Measurements from ENCODE around the gene CRACR2B.

CRACR2B gene

DNA sequence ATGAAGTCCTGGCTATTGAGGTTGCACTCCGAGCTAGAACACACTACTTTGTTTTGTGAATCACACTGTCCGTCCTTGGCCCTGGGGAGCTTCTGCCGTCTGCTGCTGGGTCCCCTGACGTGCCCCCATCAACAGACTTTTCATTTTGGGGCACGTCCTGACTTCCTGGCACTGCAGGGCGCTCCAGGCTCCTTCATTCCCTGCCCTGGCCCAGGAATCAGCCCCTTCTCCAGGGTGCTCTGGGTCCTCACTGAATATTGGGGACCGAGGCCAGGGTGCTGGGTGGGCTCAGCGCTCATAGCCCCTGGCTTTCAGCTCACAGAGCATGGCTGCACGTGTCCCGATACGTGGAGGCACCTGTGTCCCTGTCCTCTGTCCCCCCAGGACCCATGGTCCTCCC is 37.2 kb downstream of the CRACR2B start:
- DNase-seq, result no peak
- H3F3A ChIP-seq (ENCODE audit: insufficient read depth, low read length), result no peaks in the 10 kb centered on the region
- no peak overlapping the region for H2AFZ ChIP-seq (ENCODE audit: low read length)
- H3K27ac ChIP-seq (ENCODE audit: low read length), result no peak overlapping the region
- no peaks in the 10 kb centered on the region for H3K9me2 ChIP-seq (replicated peaks; ENCODE audit: insufficient read depth, low read length)
- H4K20me1 ChIP-seq (ENCODE audit: insufficient read depth, low read length), result no peaks in the 10 kb centered on the region
- H3K36me3 ChIP-seq (replicated peaks; ENCODE audit: insufficient read depth, low read length), result no peaks in the 10 kb centered on the region
- no peak overlapping the region for H3K4me3 ChIP-seq (ENCODE audit: low read length)
- no peak overlapping the region for H3K4me2 ChIP-seq (ENCODE audit: low read depth, low read length)
- peaks cover 36% of the 10 kb centered on the region for H3K27me3 ChIP-seq (replicated peaks; ENCODE audit: insufficient read depth, low read length)
- no peaks in the 10 kb centered on the region for H3K79me2 ChIP-seq (ENCODE audit: low read length)
- no peak overlapping the region for H3K9ac ChIP-seq (ENCODE audit: low read length)
- TF ChIP-seq EZH2 (optimal IDR thresholded peaks at IDR 0.05; ENCODE audit: low read depth, low read length), result no peak
- no peak for TF ChIP-seq EZH2phosphoT487 (IDR thresholded peaks at IDR 0.05; ENCODE audit: low read length)
- TF ChIP-seq, protein P1, sequence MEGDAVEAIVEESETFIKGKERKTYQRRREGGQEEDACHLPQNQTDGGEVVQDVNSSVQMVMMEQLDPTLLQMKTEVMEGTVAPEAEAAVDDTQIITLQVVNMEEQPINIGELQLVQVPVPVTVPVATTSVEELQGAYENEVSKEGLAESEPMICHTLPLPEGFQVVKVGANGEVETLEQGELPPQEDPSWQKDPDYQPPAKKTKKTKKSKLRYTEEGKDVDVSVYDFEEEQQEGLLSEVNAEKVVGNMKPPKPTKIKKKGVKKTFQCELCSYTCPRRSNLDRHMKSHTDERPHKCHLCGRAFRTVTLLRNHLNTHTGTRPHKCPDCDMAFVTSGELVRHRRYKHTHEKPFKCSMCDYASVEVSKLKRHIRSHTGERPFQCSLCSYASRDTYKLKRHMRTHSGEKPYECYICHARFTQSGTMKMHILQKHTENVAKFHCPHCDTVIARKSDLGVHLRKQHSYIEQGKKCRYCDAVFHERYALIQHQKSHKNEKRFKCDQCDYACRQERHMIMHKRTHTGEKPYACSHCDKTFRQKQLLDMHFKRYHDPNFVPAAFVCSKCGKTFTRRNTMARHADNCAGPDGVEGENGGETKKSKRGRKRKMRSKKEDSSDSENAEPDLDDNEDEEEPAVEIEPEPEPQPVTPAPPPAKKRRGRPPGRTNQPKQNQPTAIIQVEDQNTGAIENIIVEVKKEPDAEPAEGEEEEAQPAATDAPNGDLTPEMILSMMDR (IDR thresholded peaks at IDR 0.05; ENCODE audit: low read length), result no peak
- no peaks in the 10 kb centered on the region for H3K4me1 ChIP-seq (ENCODE audit: low read length)
- no peaks in the 10 kb centered on the region for H3K9me3 ChIP-seq (replicated peaks; ENCODE audit: insufficient read depth, low read length)

DNA sequence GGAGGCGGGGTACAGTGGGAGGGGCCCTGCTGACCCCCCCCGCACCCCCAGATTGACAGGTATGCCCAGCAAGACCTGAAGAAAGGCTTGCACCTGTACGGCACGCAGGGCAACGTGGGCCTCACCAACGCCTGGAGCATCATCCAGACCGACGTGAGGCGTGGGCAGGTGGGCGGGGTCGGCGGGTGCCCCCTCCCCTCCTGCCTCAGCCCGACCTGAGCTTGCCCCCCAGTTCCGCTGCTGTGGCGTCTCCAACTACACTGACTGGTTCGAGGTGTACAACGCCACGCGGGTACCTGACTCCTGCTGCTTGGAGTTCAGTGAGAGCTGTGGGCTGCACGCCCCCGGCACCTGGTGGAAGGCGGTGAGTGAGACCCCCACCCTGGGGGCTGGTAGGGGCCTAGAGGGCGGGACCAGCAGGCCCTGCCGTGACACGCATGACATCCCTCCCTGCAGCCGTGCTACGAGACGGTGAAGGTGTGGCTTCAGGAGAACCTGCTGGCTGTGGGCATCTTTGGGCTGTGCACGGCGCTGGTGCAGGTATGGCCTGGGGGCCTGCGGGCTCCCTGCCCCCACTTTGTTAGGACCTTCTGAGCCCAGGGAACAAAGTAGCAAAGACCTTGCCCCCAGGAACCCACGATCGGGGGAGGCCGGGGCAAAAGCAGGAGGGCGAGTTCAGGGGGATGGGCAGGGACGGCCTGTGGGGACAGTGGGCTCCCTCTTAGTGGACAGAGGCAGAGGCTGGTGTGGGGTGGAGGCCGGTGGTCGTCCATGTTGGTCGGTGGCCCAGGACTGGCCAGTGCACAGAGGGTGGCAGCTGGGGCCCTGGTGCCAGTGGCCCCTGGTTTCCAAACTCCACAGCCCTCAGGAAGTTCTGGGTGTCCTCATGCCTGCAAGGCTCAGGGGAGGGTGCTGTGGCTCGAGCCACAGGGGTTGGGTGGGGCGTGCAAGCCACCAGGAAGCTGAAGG is 38.0 kb downstream of the CRACR2B start:
- Histone ChIP-seq H3K27ac (ENCODE audit: low read length) (no peak overlapping the region), H3K9me2 (replicated peaks; ENCODE audit: insufficient read depth, low read length) (no peaks in the 10 kb centered on the region), H3K4me1 (ENCODE audit: low read length) (no peaks in the 10 kb centered on the region), H3K4me2 (ENCODE audit: low read depth, low read length) (no peak overlapping the region), H3K36me3 (replicated peaks; ENCODE audit: insufficient read depth, low read length) (no peaks in the 10 kb centered on the region), H3K79me2 (ENCODE audit: low read length) (no peaks in the 10 kb centered on the region), H3K4me3 (ENCODE audit: low read length) (no peak overlapping the region), H3K9ac (ENCODE audit: low read length) (no peak overlapping the region), H3K9me3 (replicated peaks; ENCODE audit: insufficient read depth, low read length) (no peaks in the 10 kb centered on the region), H2AFZ (ENCODE audit: low read length) (no peak overlapping the region), H3K27me3 (replicated peaks; ENCODE audit: insufficient read depth, low read length) (peaks cover 27% of the 10 kb centered on the region), H4K20me1 (ENCODE audit: insufficient read depth, low read length) (no peaks in the 10 kb centered on the region), H3F3A (ENCODE audit: insufficient read depth, low read length) (no peaks in the 10 kb centered on the region)
- TF ChIP-seq, protein P1 (IDR thresholded peaks at IDR 0.05; ENCODE audit: low read length), result no peak
- no peak for TF ChIP-seq EZH2 (optimal IDR thresholded peaks at IDR 0.05; ENCODE audit: low read depth, low read length)
- TF ChIP-seq EZH2phosphoT487 (IDR thresholded peaks at IDR 0.05; ENCODE audit: low read length), result no peak
- DNase-seq, result no peak

DNA sequence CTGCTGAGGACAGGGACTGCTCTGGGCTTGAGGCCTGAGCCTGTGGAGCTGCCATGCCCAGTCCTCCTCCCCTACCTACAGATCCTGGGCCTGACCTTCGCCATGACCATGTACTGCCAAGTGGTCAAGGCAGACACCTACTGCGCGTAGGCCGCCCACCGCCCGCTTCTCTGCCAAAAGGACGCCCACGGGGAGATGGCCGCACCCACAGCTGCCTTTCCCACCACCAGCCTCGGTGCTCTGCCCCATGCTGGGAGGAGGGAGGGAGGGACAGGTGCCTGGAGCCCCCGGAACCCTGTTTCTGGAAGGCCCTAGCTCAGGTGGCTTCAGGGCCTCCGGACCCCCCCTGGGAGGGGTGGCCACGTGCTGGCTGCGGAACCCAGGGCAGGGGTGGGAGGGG is 38.8 kb downstream of the CRACR2B start:
- H3K4me1 ChIP-seq (ENCODE audit: low read length), result no peaks in the 10 kb centered on the region
- no peak overlapping the region for H3K4me2 ChIP-seq (ENCODE audit: low read depth, low read length)
- no peaks in the 10 kb centered on the region for H3K79me2 ChIP-seq (ENCODE audit: low read length)

More for the DNA sequence above, 38.8 kb downstream of the CRACR2B start:
- no peaks in the 10 kb centered on the region for H3K36me3 ChIP-seq (replicated peaks; ENCODE audit: insufficient read depth, low read length)
- H3K27ac ChIP-seq (ENCODE audit: low read length), result no peak overlapping the region
- peaks cover 22% of the 10 kb centered on the region for H3K27me3 ChIP-seq (replicated peaks; ENCODE audit: insufficient read depth, low read length)
- H3K9me3 ChIP-seq (replicated peaks; ENCODE audit: insufficient read depth, low read length), result no peaks in the 10 kb centered on the region
- no peak overlapping the region for H2AFZ ChIP-seq (ENCODE audit: low read length)
- no peak overlapping the region for H3K9ac ChIP-seq (ENCODE audit: low read length)
- H3F3A ChIP-seq (ENCODE audit: insufficient read depth, low read length), result no peaks in the 10 kb centered on the region
- no peak for DNase-seq
- no peaks in the 10 kb centered on the region for H3K9me2 ChIP-seq (replicated peaks; ENCODE audit: insufficient read depth, low read length)
- no peak overlapping the region for H3K4me3 ChIP-seq (ENCODE audit: low read length)
- TF ChIP-seq EZH2 (optimal IDR thresholded peaks at IDR 0.05; ENCODE audit: low read depth, low read length) (no peak), EZH2phosphoT487 (IDR thresholded peaks at IDR 0.05; ENCODE audit: low read length) (no peak)
- TF ChIP-seq, protein P1 (IDR thresholded peaks at IDR 0.05; ENCODE audit: low read length), result no peak
- H4K20me1 ChIP-seq (ENCODE audit: insufficient read depth, low read length), result no peaks in the 10 kb centered on the region
